Transverse colon (tissue), 4 donors: ENCODE measurements around the gene DAGLB.

ENCODE experiments used
- EP300 ChIP-seq: sonication (generic); formaldehyde crosslinking; IDR thresholded peaks from one replicate; pipeline ENCODE4 v1.6.1; 2017; ENCODE audit warnings: antibody characterized with exemption, low read depth
- POLR2A ChIP-seq: fragments of 450-650 bp; IDR thresholded peaks from one replicate; pipeline ENCODE4 v1.6.1; 2016; ENCODE audit warnings: antibody characterized with exemption, mild to moderate bottlenecking, moderate library complexity
- POLR2AphosphoS5 ChIP-seq, 3 donors: sonication (generic); formaldehyde crosslinking; IDR thresholded peaks; one replicate each; pipeline ENCODE4 v1.6.1; 2016; ENCODE audit warnings: antibody characterized with exemption in 3 of 3
- TF ChIP-seq, protein P1 (sequence below), 5 experiments: fragments of 200-600 bp in 3 of 5; fragments of 450-650 bp in 2 of 5; sonication (generic) in 3 of 5; IDR thresholded peaks; 1 replicate in 2 of 5; 2 replicates in 3 of 5; pipeline ENCODE4 v1.5.1; 2016 to 2017; ENCODE audit warnings: antibody characterized with exemption in 5 of 5, inconsistent platforms in 3 of 5, mild to moderate bottlenecking in 2 of 5, moderate library complexity in 1 of 5

- TF ChIP-seq, protein P1, sequence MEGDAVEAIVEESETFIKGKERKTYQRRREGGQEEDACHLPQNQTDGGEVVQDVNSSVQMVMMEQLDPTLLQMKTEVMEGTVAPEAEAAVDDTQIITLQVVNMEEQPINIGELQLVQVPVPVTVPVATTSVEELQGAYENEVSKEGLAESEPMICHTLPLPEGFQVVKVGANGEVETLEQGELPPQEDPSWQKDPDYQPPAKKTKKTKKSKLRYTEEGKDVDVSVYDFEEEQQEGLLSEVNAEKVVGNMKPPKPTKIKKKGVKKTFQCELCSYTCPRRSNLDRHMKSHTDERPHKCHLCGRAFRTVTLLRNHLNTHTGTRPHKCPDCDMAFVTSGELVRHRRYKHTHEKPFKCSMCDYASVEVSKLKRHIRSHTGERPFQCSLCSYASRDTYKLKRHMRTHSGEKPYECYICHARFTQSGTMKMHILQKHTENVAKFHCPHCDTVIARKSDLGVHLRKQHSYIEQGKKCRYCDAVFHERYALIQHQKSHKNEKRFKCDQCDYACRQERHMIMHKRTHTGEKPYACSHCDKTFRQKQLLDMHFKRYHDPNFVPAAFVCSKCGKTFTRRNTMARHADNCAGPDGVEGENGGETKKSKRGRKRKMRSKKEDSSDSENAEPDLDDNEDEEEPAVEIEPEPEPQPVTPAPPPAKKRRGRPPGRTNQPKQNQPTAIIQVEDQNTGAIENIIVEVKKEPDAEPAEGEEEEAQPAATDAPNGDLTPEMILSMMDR (IDR thresholded peaks at IDR 0.05), result no peak
- no peak for TF ChIP-seq POLR2A
- TF ChIP-seq EP300, result no peak
- TF ChIP-seq POLR2AphosphoS5 (IDR thresholded peaks at IDR 0.05), result no peak
Observed at GRCh38 chr7:6480323-6480660, 32.5 kb upstream of the DAGLB start.
